Cardiac fibroblast (primary cell): ENCODE data around the gene LYVE1.

ENCODE experiments used
- DNase-seq, 2 donors: peaks; one replicate each; pipeline versions ENCODE4 v3.0.0 to v3.0.0-alpha.2; 2010; ENCODE audit warnings: low read depth in 2 of 2
- H3K4me3 ChIP-seq, 2 donors: replicated peaks in 1 of 2; 1 replicate in 1 of 2; 2 replicates in 1 of 2; pipeline ENCODE4 v1.5.1; 2011; ENCODE audit warnings: low read depth in 2 of 2, low read length in 2 of 2, mild to moderate bottlenecking in 2 of 2, moderate library complexity in 1 of 2
- TF ChIP-seq, protein P1 (sequence below): IDR thresholded peaks from one replicate; pipeline ENCODE4 v1.5.1; 2011; ENCODE audit warnings: low read depth, mild to moderate bottlenecking, low read length, inconsistent platforms

Gene LYVE1

DNA sequence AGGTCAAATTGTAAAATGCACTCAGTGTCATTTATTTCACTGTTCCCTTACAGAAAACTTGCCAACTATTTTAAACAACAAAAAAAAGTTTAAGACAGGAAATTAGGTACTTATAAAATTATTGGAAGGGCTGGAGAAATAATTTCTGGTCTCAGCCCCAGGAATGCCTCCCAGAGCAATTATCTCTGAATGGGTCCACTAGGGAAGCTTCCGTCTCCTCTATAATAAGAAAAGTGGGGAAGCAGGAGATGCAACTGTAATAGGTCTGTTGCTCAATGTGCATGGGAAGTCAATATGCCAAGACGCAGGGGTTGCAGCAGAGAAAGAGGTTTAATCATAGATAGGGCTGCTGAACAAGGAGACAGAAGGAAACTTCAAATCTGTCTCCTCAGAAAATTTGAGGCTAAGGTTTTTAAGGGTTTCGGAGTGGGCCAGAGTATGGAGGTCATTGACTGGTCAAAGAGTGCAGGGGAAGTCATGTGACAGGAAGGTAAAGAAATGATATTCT lies 16.6 kb downstream of the LYVE1 start:
- DNase-seq = no peak
- H3K4me3 ChIP-seq = no peak overlapping the region
- TF ChIP-seq, protein P1, sequence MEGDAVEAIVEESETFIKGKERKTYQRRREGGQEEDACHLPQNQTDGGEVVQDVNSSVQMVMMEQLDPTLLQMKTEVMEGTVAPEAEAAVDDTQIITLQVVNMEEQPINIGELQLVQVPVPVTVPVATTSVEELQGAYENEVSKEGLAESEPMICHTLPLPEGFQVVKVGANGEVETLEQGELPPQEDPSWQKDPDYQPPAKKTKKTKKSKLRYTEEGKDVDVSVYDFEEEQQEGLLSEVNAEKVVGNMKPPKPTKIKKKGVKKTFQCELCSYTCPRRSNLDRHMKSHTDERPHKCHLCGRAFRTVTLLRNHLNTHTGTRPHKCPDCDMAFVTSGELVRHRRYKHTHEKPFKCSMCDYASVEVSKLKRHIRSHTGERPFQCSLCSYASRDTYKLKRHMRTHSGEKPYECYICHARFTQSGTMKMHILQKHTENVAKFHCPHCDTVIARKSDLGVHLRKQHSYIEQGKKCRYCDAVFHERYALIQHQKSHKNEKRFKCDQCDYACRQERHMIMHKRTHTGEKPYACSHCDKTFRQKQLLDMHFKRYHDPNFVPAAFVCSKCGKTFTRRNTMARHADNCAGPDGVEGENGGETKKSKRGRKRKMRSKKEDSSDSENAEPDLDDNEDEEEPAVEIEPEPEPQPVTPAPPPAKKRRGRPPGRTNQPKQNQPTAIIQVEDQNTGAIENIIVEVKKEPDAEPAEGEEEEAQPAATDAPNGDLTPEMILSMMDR = no peak

DNA sequence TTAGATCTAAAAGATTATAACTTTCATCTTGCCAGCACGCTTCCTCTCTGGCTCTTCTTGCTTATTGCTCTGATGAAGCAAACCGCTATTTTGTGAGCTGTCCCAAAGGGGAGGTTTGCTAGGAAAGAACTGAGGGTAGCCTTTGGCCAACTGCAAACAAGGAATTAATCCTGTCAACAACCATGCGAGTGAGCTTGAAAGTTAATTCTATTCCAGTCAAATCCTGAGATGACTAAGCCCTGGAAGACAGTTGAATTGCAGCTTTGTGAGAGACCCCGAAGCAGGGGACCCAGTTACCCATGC lies 17.2 kb downstream of the LYVE1 start:
- DNase-seq = no peak
- TF ChIP-seq, protein P1 = no peak

DNA sequence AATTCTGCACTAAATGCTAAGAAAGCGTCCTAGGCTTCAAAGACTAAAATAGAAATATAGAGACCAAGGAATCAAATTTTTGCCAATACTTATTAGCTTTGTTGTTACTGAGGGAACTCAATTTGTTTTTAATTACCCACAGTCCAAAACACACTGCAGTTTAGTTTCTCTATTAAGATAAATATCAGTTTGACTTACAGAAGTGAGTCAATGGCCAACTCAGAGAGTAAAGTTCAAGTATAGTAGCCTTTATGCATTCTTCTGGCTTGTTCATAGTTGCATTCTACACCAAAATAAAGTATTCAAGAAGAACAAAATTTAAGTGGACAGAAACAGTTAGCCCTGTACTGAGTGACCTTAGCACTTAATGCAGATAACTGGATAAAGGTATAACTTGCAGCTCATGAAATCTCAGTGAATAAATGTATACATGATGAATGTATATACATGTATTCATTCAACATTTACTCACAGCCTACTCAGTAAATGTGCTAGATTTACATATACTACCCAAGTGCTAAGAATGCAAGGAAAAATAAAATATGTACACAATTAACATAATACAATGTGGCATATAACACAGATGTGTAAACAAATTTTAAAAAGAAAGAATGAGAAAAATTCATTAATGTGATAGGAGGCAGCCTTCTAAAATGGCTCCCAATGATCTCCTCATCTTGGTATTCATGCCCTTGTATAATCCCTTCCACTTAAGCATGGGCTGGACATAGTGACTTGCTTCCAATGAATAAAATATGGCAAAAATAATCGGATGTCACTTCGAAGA lies 17.8 kb downstream of the LYVE1 start:
- no peak overlapping the region for H3K4me3 ChIP-seq
- TF ChIP-seq, protein P1 = no peak
- DNase-seq = peak; percentile 38 to 67

More for the DNA sequence above, 17.2 kb downstream of the LYVE1 start:
- H3K4me3 ChIP-seq = no peak overlapping the region

DNA sequence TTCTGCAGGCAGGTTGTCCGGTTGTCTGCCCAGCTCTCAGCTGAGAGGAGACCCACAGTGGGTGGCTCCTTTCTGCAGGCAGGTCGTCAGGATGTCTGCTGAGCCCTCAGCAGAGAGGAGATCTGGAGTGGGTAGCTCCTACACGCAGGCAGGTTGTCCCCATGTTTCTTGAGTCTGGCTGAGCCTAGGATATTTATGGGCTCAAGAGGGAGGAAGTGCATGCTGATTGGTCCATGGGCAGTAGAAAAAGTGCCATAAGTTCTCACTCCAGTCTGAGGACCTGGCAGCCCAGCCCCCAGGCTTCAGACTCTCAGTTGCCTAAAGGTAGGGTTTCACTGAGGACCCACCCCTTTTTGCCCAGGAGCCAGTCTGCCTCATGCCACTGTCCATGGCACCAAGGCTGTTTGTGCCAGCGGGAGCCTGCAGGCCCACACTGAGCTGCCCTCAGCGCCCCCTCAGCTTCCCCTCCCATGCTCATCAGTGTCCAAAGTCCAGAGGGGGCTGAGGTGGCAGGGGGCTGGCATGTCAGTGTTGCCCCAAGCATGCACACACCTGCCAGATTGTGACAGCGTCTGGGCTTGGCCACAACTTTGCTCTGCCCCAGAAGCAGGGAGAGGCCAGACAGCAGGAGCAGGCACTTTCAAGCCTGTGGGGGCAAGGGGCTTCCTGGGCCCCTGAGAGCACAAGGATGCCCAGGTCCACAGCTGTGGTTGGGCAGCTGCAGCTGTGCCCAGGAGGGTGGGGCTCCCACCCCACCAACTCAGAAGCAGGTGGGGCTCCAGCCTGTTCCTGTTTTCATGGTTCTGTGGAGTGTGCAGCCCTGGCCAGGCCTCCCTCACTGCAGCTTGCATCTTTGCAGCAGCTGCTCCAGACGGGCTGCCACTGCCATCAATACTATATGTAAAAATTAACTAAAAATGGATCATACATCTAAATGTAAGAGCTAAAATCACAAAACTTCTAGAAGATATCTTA lies 23.7 kb downstream of the LYVE1 start:
- TF ChIP-seq, protein P1 = no peak
- no peak for DNase-seq
- no peak overlapping the region for H3K4me3 ChIP-seq

DNA sequence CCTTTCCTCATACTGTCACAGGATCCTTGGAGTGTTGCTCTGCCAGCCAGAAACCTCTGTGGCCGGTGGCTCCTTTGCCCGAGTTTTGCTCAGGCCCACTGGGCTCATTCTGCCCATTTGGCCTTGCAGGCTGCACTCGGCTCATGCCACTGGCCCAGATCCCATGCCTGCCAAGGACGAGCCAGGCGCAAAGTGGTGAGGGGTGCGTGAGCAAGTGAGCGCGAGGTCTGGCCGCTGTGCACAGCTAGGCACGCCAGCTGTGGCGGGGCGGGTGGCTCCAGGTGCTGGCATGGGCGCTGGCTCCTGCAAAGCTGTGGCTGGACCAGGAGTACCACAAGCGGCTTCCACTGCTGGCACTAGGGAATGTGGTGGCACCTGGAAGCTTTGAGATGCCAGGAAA lies 24.7 kb downstream of the LYVE1 start:
- TF ChIP-seq, protein P1 = no peak
- no peak overlapping the region for H3K4me3 ChIP-seq
- no peak for DNase-seq

DNA sequence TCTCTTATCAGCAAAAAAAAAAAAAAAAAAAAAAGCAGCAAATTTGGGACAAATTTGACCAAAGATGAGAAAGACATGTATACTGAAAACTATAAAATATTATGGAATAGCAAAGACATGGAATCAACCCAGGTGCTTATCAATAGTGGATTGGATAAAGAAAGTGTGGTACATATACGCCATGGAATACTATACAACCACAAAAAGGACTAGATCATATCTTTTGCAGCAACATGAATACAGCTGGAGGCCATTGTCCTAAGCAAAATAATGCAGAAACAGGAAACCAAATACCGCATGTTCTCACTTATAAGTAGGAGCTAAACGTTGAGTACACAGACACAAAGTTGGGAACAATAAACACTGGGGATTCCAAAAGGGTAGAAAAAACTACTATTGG lies 25.7 kb downstream of the LYVE1 start:
- H3K4me3 ChIP-seq = no peak overlapping the region
- no peak for DNase-seq
- TF ChIP-seq, protein P1 = no peak
